Kidney epithelial cell (primary cell): Measurements from ENCODE around the gene NME2. TPM values are rescaled to one million over a fixed set of nuclear protein-coding genes. Genes with fewer than 3 reads are reported as not detected.

Experiments
- DNase-seq: peaks from one replicate; pipeline ENCODE4 v3.0.0-alpha.2; 2010; ENCODE audit warnings: low read depth
- H3K27me3 ChIP-seq: 2 replicates; pipeline ENCODE4 v1.6.0; 2011; ENCODE audit warnings: low read length; ENCODE audit not compliant: control insufficient read depth, insufficient read depth
- H3K36me3 ChIP-seq: 2 replicates; pipeline ENCODE4 v1.5.1; 2011; ENCODE audit warnings: low read length; ENCODE audit not compliant: control insufficient read depth, insufficient read depth
- H3K4me3 ChIP-seq: 2 replicates; pipeline ENCODE4 v1.5.1; 2011; ENCODE audit warnings: low read depth, mild to moderate bottlenecking, control low read depth, low read length
- total RNA-seq: library from RNA; depleted of rRNA; stranded (reverse); fragments of >200 nt; gene quantifications from 2 replicates; pipeline ENCODE4 v1.2.3, GENCODE V29; 2015
- TF ChIP-seq, protein P1 (sequence below): IDR thresholded peaks from 2 replicates; pipeline ENCODE4 v1.5.1; 2011; ENCODE audit warnings: mild to moderate bottlenecking, moderate library complexity, low read length, control low read depth, inconsistent platforms; ENCODE audit not compliant: insufficient read depth, poor library complexity, severe bottlenecking

Gene NME2
- total RNA-seq: 1,008 and 1,016 TPM in 2 replicates

DNA sequence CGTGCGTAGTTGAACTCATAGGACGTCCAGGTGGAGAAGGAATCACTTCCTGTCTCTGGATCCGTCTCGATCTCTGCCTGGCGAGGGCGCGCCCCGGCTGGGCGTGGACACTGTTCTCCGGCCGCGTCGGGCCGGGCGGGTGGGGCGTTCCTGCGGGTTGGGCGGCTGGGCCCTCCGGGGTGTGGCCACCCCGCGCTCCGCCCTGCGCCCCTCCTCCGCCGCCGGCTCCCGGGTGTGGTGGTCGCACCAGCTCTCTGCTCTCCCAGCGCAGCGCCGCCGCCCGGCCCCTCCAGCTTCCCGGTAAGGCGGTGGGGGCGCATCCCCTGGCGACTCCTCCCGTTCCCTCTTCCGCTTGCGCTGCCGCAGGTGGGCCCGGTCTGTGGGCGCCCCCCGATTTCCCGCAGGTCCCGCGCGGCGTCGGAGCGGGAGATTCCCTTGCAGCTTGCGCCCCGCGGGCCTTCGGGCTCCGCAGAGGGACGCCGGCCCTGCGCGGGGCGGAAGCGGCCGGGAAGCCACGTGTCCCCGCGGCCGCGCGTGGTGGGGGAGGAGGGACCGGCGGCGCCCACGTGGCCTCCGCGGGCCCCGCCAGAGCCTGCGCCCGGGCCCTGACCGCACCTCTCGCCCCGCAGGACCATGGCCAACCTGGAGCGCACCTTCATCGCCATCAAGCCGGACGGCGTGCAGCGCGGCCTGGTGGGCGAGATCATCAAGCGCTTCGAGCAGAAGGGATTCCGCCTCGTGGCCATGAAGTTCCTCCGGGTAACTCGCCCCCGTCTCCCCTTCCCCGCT, at the start of gene NME2:
Gene NME2 (plus strand): TSS at position 214 of the 789 bp plus-strand sequence. CDS start 420 bp downstream, at position 634.
- peak within 1 kb of the TSS; percentile 50 for H3K4me3 ChIP-seq
- H3K36me3 ChIP-seq: peaks cover 2% of the 10 kb centered on the region
- TF ChIP-seq, protein P1, sequence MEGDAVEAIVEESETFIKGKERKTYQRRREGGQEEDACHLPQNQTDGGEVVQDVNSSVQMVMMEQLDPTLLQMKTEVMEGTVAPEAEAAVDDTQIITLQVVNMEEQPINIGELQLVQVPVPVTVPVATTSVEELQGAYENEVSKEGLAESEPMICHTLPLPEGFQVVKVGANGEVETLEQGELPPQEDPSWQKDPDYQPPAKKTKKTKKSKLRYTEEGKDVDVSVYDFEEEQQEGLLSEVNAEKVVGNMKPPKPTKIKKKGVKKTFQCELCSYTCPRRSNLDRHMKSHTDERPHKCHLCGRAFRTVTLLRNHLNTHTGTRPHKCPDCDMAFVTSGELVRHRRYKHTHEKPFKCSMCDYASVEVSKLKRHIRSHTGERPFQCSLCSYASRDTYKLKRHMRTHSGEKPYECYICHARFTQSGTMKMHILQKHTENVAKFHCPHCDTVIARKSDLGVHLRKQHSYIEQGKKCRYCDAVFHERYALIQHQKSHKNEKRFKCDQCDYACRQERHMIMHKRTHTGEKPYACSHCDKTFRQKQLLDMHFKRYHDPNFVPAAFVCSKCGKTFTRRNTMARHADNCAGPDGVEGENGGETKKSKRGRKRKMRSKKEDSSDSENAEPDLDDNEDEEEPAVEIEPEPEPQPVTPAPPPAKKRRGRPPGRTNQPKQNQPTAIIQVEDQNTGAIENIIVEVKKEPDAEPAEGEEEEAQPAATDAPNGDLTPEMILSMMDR: no peak
- no peaks in the 10 kb centered on the region for H3K27me3 ChIP-seq
- peak; percentile 39 for DNase-seq

DNA sequence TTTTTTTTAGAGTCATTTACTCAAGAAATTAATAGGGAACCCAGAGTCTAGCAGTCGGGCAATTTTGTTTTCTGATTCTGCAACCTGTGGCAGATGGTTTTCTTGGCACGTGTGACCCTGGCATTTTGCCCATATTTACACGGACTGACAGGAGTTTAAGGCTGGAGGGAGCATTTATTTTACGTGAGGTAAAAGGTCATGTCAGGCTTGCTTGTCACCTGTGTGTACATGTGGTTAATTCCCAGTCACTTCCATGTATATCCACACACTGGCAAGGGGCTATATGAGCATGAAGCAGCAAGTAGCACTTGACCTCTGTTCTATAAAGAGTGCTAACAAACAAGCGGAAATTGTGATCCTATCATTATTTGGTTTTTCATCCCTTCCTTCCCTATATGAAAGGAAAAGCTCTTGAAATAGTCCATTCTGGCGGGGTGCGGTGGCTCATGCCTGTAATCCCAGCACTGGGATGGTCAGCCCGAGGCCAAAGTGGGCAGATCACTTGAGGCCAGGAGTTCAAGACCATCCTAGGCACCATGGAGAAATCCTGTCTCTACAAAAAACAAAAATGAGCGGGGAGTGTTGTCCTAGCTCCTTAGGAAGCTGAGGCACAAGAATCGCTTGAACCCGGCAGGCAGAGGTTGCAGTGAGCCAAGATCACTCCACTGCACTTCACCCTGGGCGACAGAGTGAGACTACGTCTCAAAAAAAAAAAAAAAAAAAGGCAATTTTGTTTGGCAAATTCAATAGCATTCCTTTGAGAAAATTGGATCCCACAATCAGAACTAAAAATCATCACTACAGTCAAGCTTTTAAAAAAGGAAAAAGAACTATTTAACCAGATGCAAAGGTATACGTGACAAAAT, 47.6 kb upstream of the NME2 start:
- Histone ChIP-seq H3K36me3 (no peaks in the 10 kb centered on the region), H3K27me3 (no peaks in the 10 kb centered on the region), H3K4me3 (no peak overlapping the region)
- TF ChIP-seq, protein P1: no peak
- no peak for DNase-seq

DNA sequence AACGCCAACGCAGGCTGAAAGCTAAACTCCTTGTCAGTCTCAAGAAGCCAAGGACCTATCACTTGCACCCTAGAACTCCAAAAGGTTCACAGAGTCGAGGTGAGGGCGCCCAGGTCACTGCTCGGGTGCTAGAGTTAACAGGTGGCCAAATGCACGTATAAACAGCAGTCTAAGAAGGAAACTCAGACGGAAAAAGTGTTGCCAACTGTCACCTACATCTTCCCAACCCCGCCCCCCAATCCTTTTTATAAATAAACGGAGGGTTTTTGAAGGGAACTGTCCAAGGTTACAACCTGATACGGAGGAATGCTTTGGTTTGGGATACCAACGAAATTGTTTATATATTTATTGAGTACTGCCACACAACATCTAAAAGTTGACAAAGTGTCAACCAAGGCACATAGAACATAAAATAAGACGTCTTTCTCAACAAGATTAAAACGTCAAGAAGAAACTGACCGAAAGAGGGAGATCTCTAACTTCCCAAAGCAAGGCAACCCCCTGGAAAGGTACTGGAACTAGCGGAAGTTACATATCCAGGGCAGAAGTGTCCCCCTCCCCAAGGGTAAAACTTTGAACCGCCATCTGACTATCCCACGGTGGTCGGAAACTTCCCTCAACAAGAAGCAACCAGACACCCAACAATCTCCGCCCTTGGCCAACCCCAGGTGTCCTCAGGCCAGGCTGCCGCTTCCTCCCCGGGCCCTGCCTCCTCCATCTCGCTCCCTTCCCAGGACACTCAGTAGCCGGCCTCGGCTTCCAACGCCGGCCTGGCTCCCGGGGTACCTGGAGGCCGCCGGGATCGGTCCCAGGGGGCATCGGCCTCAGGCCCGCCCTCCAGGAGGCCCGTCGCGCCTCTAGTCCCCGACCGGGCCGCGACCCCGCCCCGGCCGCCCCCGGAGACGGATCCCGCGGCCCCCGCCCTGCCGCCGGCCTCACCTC, 46.5 kb upstream of the NME2 start:
- Histone ChIP-seq H3K27me3 (no peaks in the 10 kb centered on the region), H3K4me3 (peak overlapping the region; percentile 99), H3K36me3 (no peaks in the 10 kb centered on the region)
- TF ChIP-seq, protein P1: peak; percentile 14
- no peak for DNase-seq

DNA sequence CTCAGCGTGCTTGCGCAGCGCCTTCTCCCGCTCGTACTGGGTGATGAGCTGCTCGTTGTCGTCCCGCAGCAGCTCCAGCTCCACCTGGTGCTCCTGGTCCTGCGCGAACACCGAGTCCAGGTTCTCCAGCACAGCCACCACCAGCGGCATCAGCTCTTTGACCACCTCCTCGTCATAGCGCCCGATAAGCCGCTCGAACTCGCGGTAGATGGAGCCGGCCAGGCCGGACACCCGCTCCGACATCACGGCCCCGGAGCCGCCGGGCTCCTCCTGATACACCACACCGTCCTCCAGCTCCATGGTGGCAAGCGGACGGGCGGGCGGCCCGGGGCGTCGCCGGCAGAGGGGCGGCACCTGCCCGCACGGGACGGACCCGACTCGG, 45.9 kb upstream of the NME2 start:
- peak overlapping the region; percentile 99 for H3K4me3 ChIP-seq
- no peaks in the 10 kb centered on the region for H3K27me3 ChIP-seq
- no peaks in the 10 kb centered on the region for H3K36me3 ChIP-seq
- DNase-seq: no peak
- TF ChIP-seq, protein P1: no peak

DNA sequence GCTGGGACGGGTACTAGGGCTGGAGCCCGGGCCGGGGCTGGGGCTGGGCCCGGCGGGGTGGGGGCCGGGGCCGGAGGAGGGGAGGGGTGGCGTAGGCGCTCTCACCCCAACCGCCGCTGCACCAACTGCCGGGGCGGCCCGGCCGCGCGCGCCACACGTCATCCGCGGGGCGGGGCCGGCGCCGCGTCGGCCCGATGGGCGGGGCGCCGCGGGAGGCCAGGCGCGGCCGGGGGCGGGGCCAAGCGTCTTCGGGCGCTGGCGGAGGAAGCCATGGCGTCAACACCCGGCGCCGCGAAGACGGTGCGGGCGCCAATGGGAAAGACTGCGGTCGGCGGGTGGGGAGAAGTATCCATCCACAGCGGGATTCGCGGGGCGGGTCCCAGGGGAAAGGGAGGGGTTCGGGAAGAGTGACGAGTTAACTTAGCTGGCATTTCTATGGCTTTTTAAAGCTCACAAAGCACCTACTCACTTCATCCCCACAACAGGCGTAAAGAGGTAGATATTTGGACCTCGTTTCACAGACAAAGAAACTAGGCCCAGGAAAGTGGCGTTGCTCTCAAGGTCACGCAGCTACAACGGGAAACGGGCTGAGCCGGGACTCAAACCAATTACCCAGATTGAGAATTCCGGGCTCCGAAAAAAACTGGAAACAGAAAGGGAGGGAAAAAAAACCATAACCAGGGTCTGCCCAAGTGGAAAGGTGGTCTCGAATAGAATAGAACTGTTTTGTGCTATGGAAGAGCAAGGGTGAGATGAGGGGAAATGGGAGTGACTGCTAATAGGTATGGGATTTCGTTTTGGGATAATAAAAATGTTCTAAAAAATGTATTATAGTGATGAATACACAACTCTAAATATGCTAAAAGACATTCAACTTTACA, 45.2 kb upstream of the NME2 start, which contains the start of gene SPAG9:
Gene SPAG9 (minus strand): TSS at position 130 of the 881 bp plus-strand sequence. CDS start 212 bp downstream, outside the sequence.
- H3K4me3 ChIP-seq: peak within 1 kb of the TSS; percentile 99
- no peaks in the 10 kb centered on the region for H3K36me3 ChIP-seq
- H3K27me3 ChIP-seq: no peaks in the 10 kb centered on the region
- DNase-seq: peak; percentile 73
- TF ChIP-seq, protein P1: no peak
